ENCODE measurements around the gene CXorf58. TPM values are rescaled to one million over a fixed set of nuclear protein-coding genes. Genes with fewer than 3 reads are reported as not detected.
A peak's percentile ranks its signal among the peaks of the same experiment; 100 is the strongest.
"Not testable (repeated sequence)": the region's sequence is repeated elsewhere in the genome, so short reads cannot be mapped to it uniquely, and the experiment has no call there.

CXorf58 gene
- total RNA-seq, 2 donors from 2014 or later: not detected

DNA sequence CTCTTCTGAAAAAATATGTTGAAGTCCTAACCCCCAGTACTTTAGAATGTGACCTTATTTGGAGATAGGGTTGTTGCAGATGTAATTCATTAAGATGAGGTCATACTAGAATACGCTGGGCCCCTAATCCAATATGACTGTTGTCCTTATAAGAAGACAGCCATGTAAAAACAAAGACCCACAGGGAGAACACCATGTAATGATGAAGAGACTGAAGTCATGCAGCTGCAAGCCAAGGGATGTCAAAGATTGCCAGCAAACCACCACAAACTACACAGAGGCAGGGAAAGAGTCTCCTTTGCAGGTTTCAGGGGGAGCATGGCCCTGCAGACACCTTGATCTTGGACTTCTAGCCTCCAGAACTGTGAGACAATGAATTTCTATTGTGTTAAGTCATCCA, 37.4 kb downstream of the CXorf58 start:
- no peak overlapping the region for H3K27ac Mint-ChIP-seq
- ATAC-seq (no peak), DNase-seq (no peak)
- no peaks in the 10 kb centered on the region for H3K27me3 Mint-ChIP-seq
- H3K36me3 Mint-ChIP-seq (ENCODE audit: low read depth): peaks cover 5% of the 10 kb centered on the region
- no peak overlapping the region for H3K4me3 Mint-ChIP-seq
- peaks cover 2% of the 10 kb centered on the region for H3K4me1 Mint-ChIP-seq
- H3K9me3 ChIP-seq (ENCODE audit: control insufficient read depth, low read length, poor library complexity, severe bottlenecking): no peaks in the 10 kb centered on the region

- DNase-seq: no peak
- H3K4me1 Mint-ChIP-seq: peaks cover 13% of the 10 kb centered on the region
- no peaks in the 10 kb centered on the region for H3K9me3 ChIP-seq (ENCODE audit: control insufficient read depth, low read length, poor library complexity, severe bottlenecking)
- peak overlapping the region; percentile 31 for H3K4me3 Mint-ChIP-seq
- H3K27me3 Mint-ChIP-seq: no peaks in the 10 kb centered on the region
- H3K36me3 Mint-ChIP-seq (ENCODE audit: low read depth): no peaks in the 10 kb centered on the region
- H3K27ac Mint-ChIP-seq: peak overlapping the region; percentile 90
- ATAC-seq: no peak
These were observed 44.6 kb downstream of the CXorf58 start for GRCh38 chrX:23952391-23952790.

DNA sequence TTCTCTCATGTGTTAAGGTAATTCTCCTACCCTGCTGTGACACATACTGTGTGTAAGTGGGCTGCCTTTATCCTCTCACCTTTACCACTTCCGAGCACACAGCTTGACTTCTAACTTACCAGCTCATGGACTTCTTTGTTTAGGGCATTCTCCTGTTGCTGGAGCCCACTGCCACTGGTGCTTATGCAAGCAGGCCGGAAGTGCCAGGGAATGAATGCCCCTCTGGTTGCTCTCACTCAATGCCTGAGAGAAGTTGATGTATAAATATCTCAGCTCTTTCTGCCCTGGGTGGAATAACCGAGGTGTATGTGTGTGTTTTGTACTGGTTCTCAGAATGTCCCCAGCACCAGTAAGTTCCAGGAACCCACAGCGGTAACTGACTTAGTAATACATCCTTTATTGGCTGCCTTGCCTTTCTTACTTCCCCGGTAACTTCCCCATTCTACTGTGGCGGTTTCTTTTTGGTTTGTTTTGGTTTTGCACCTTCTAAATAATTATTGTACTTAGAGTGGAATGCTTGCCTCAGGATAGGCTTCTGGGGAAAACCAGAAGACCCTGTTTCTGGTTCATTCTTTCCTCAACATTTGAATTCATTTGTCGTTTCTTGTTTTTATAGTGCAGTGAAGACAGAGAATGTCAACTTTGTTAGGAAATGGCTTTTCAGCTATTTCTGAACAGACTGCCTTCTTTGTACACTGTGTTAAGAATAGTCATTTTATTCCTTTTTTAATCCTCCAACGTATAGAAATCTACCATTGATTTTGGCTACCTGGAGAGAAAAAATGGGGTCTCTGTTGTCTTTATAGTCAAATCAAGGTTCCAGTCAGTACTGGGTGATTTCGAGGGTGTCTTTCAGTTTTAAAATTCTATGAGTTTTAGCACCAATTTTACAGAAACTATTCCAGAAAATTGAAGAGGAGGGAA, 45.4 kb downstream of the CXorf58 start:
- ATAC-seq: peak; percentile 95
- peak overlapping the region; percentile 91 for H3K4me3 Mint-ChIP-seq
- H3K27me3 Mint-ChIP-seq: no peaks in the 10 kb centered on the region
- DNase-seq: peak in 2 of 3 donors; percentile 4 to 7
- peak overlapping the region; percentile 90 for H3K27ac Mint-ChIP-seq
- no peaks in the 10 kb centered on the region for H3K9me3 ChIP-seq (ENCODE audit: control insufficient read depth, low read length, poor library complexity, severe bottlenecking)
- no peaks in the 10 kb centered on the region for H3K36me3 Mint-ChIP-seq (ENCODE audit: low read depth)
- H3K4me1 Mint-ChIP-seq: peaks cover 13% of the 10 kb centered on the region

GRCh38 chrX:23953908-23954269, 46.1 kb downstream of the CXorf58 start:
- no peaks in the 10 kb centered on the region for H3K36me3 Mint-ChIP-seq (ENCODE audit: low read depth)
- H3K9me3 ChIP-seq (ENCODE audit: control insufficient read depth, low read length, poor library complexity, severe bottlenecking): no peaks in the 10 kb centered on the region
- H3K4me1 Mint-ChIP-seq: peaks cover 13% of the 10 kb centered on the region
- DNase-seq (no peak), ATAC-seq (peak; percentile 37)
- H3K27me3 Mint-ChIP-seq: no peaks in the 10 kb centered on the region
- H3K27ac Mint-ChIP-seq: peak overlapping the region; percentile 90
- H3K4me3 Mint-ChIP-seq: peak overlapping the region; percentile 91

GRCh38 chrX:23954396-23954795, 46.6 kb downstream of the CXorf58 start:
- H3K9me3 ChIP-seq (ENCODE audit: control insufficient read depth, low read length, poor library complexity, severe bottlenecking): no peaks in the 10 kb centered on the region
- H3K36me3 Mint-ChIP-seq (ENCODE audit: low read depth): no peaks in the 10 kb centered on the region
- H3K4me1 Mint-ChIP-seq: peaks cover 13% of the 10 kb centered on the region
- DNase-seq: no peak
- H3K27me3 Mint-ChIP-seq: no peaks in the 10 kb centered on the region
- H3K27ac Mint-ChIP-seq: peak overlapping the region; percentile 90
- ATAC-seq: no peak
- no peak overlapping the region for H3K4me3 Mint-ChIP-seq

DNA sequence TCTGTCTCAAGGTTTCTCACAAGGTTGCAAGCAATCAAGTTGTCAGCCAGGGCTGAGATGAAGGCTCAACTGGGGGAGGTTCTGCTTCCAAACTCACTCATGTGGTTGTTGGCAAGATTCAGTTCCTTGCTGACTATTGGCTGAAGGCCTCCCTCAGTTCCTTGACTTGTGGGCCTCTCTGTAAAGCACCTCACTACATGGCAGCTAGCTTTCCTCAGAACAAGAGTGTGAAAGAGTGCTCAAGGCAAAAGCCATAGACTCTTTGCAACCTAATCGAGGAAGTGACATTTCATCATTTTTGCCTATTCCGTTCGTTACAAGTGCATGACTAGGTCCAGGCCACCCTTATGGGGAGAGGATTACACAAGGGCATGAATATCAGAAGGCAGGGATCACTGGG, 52.0 kb downstream of the CXorf58 start:
- DNase-seq: no peak
- Mint-ChIP-seq H3K27me3 (no peaks in the 10 kb centered on the region), H3K27ac (no peak overlapping the region), H3K4me1 (peaks cover 4% of the 10 kb centered on the region), H3K36me3 (ENCODE audit: low read depth) (no peaks in the 10 kb centered on the region), H3K4me3 (no peak overlapping the region)
- ATAC-seq: no peak
- no peaks in the 10 kb centered on the region for H3K9me3 ChIP-seq (ENCODE audit: control insufficient read depth, low read length, poor library complexity, severe bottlenecking)

DNA sequence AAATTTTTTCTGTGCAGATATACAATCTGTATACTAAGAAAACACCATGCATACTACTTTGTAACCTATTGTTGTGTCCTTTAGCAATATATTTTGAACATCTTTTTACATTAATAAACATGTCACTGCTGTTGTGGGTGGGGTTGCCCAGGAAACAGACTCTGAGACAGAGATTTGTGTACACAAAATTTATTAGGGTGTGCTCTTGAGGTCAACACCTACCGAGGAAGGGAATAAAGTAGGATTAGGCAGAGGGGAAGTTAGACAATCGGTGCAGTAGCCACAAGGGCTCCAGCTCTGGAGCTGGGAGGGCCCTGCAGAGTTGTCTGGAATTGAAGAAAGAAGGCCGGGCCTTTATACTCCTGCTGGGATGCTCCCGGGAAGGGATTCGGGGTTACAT, 56.4 kb downstream of the CXorf58 start:
- no peak for DNase-seq
- no peaks in the 10 kb centered on the region for H3K27me3 Mint-ChIP-seq
- ATAC-seq: no peak
- no peak overlapping the region for H3K4me3 Mint-ChIP-seq
- no peaks in the 10 kb centered on the region for H3K9me3 ChIP-seq (ENCODE audit: control insufficient read depth, low read length, poor library complexity, severe bottlenecking)
- no peaks in the 10 kb centered on the region for H3K4me1 Mint-ChIP-seq
- no peak overlapping the region for H3K27ac Mint-ChIP-seq
- no peaks in the 10 kb centered on the region for H3K36me3 Mint-ChIP-seq (ENCODE audit: low read depth)

GRCh38 chrX:23965630-23966029, 57.8 kb downstream of the CXorf58 start:
- H3K27ac Mint-ChIP-seq; DNase-seq; ATAC-seq; H3K4me3 Mint-ChIP-seq; H3K27me3 Mint-ChIP-seq; H3K9me3 ChIP-seq (ENCODE audit: control insufficient read depth, low read length, poor library complexity, severe bottlenecking); H3K36me3 Mint-ChIP-seq (ENCODE audit: low read depth); H3K4me1 Mint-ChIP-seq: not testable (repeated sequence)

- Mint-ChIP-seq H3K27ac (no peak overlapping the region), H3K27me3 (no peaks in the 10 kb centered on the region), H3K4me3 (no peak overlapping the region), H3K36me3 (ENCODE audit: low read depth) (peaks cover 3% of the 10 kb centered on the region), H3K4me1 (peaks cover 2% of the 10 kb centered on the region)
- ATAC-seq (no peak), DNase-seq (no peak)
- H3K9me3 ChIP-seq (ENCODE audit: control insufficient read depth, low read length, poor library complexity, severe bottlenecking): no peaks in the 10 kb centered on the region
These were observed 70.7 kb downstream of the CXorf58 start for GRCh38 chrX:23978491-23978890.

DNA sequence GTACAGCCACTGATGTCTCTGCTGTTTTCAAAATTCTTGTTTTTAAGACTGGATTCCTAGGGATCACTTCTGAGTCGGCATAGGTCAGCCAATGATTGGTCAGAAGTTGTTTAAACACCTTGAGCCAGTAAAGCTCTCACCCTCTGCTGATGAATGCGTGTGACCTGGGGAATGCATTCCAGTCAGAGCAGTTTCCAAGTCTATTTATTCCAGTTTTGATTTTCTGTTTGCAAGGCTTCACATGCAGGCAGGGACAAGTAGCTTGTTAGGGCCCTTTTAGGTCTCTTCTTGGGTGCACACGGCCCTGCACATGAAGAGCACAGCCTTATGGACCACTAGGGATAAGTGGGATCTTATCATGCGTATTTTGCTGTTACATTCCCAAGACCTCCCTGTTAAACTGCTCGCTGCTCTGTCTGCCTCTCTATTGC, 72.2 kb downstream of the CXorf58 start:
- H3K27me3 Mint-ChIP-seq: no peaks in the 10 kb centered on the region
- no peak overlapping the region for H3K27ac Mint-ChIP-seq
- H3K9me3 ChIP-seq (ENCODE audit: control insufficient read depth, low read length, poor library complexity, severe bottlenecking): no peaks in the 10 kb centered on the region
- no peak for ATAC-seq
- H3K36me3 Mint-ChIP-seq (ENCODE audit: low read depth): peaks cover 3% of the 10 kb centered on the region
- H3K4me1 Mint-ChIP-seq: peaks cover 2% of the 10 kb centered on the region
- no peak overlapping the region for H3K4me3 Mint-ChIP-seq
- no peak for DNase-seq

DNA sequence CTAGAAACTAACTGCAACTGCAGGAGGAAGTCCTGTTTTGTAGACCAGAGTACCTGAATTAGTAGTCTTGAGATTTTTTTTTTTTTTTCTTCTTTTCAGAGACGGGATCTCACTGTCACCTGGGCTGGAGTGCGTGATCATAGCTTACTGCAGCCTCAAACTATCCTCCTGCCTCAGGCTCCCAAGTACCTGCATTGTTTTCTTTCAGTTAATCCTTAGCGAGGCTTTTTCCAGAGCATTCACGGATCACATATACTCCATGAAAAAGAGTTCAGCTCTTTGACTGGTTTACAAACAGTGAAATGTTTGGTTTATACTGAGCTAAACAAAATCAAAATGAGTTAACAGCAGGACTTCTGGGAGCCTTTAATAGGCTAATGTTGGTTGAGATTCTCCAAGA, 73.4 kb downstream of the CXorf58 start:
- no peaks in the 10 kb centered on the region for H3K9me3 ChIP-seq (ENCODE audit: control insufficient read depth, low read length, poor library complexity, severe bottlenecking)
- no peak overlapping the region for H3K27ac Mint-ChIP-seq
- no peak overlapping the region for H3K4me3 Mint-ChIP-seq
- no peaks in the 10 kb centered on the region for H3K27me3 Mint-ChIP-seq
- DNase-seq (no peak), ATAC-seq (no peak)
- peaks cover 4% of the 10 kb centered on the region for H3K4me1 Mint-ChIP-seq
- peaks cover 3% of the 10 kb centered on the region for H3K36me3 Mint-ChIP-seq (ENCODE audit: low read depth)

- H3K9me3 ChIP-seq (ENCODE audit: control insufficient read depth, low read length, poor library complexity, severe bottlenecking): no peaks in the 10 kb centered on the region
- Mint-ChIP-seq H3K4me1 (peaks cover 4% of the 10 kb centered on the region), H3K27ac (no peak overlapping the region)
These were observed 73.9 kb downstream of the CXorf58 start for GRCh38 chrX:23981711-23982110.

DNA sequence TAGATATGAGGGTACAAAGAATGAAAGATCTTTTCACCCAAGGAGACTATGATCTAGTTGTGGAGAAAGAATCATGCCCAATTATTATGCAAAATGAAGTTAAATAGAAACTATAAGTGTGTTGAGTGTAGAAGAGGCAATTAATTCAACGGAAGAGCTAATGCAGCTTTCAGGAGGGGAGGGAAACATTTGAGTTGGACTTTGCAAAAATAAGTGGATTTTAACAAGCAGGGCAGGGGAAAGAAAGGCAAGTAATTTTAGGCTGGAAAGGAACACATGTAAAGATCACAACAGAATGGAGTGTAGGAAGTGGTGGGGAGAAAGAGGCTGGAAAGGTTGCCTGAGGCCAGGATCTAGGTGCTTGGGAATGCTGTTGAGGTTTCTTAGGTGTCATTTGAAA, 75.1 kb downstream of the CXorf58 start:
- Mint-ChIP-seq H3K27ac (no peak overlapping the region), H3K4me3 (no peak overlapping the region), H3K36me3 (ENCODE audit: low read depth) (peaks cover 3% of the 10 kb centered on the region), H3K4me1 (peaks cover 4% of the 10 kb centered on the region), H3K27me3 (no peaks in the 10 kb centered on the region)
- DNase-seq (no peak), ATAC-seq (no peak)
- no peaks in the 10 kb centered on the region for H3K9me3 ChIP-seq (ENCODE audit: control insufficient read depth, low read length, poor library complexity, severe bottlenecking)

More at GRCh38 chrX:23981711-23982110, 73.9 kb downstream of the CXorf58 start:
- H3K36me3 Mint-ChIP-seq (ENCODE audit: low read depth): peaks cover 3% of the 10 kb centered on the region
- no peak overlapping the region for H3K4me3 Mint-ChIP-seq
- ATAC-seq: no peak
- H3K27me3 Mint-ChIP-seq: no peaks in the 10 kb centered on the region
- no peak for DNase-seq
